AG04449 (cell line): ENCODE measurements around the gene TOR1A.

Source experiments
- CTCF ChIA-PET: fragments of 350-600 bp; formaldehyde crosslinking; extraction: SDS; loops from one replicate; lab custom pipeline; 2021; ENCODE audit warnings: antibody characterized with exemption; lab: Yijun Ruan, JAX
- POLR2A ChIA-PET: fragments of 400-600, 350-600 bp; formaldehyde crosslinking; extraction: SDS; loops from one replicate; lab custom pipeline; 2020; ENCODE audit warnings: antibody characterized with exemption, inconsistent platforms; lab: Yijun Ruan, JAX
- DNase-seq: peaks from one replicate; pipeline ENCODE4 v3.0.0-alpha.2; 2010; ENCODE audit warnings: low read depth, low spot score
- H3K4me3 ChIP-seq: 2 replicates; pipeline ENCODE4 v1.5.1; 2011; ENCODE audit warnings: low read depth, mild to moderate bottlenecking, control low read depth, low read length
- CTCF ChIP-seq: IDR thresholded peaks from one replicate; pipeline ENCODE4 v1.5.1; 2011; ENCODE audit warnings: mild to moderate bottlenecking, moderate library complexity, low read length, control low read depth, inconsistent platforms; ENCODE audit not compliant: insufficient read depth; ENCODE audit errors: missing control alignments

The TOR1A gene

DNA sequence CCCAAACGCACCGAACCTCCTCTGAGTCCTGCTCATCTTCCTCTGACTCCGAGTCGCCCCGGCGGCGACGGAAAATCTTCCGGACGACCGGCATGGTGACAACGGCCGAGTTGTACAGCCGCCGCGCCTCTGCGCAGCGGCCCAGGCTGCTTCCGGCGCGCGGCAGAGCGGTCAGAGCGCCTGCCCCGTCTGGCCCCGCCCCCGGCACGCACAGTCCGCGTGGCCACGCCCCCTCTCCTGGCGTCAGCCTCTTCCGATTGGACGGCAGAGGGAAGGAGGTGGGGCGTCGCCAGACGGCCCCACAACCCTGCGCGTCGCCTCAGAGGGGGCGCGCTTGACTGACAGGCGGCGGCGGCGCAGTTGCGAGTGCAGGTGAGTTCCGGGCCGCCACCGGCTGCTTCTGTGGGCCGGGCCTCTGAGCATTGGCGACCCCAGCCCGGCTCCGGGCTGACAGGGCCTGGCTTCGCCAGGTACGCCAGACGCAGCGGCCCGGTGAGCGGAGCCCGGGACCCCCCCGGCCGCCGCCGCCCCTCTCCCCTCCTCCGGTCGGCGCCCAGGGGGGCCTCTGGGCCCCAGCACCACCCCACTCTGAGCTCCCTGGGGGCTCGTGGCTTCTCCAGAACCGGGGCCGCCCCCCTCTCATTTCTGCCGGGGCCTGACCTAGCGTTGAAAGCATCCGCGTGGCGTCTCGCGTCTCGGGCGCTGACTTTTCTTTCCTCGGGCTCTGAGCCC is 11.4 kb upstream of the TOR1A start, which contains the start of the genes C9orf78 and USP20:
TSS of gene C9orf78 (minus strand) at position 148 of the 732 bp plus-strand sequence. CDS start at position 94, 54 bp downstream.
TSS of gene USP20 (plus strand) at position 331 of the 732 bp plus-strand sequence. CDS start 17,098 bp downstream, outside the sequence.
- CTCF ChIA-PET = interaction anchor here (1.2 to 1.7 kb wide), 2 partner anchors 51 to 108 kb away, joined by 3 to 4 read pairs; no protein-coding TSS in a partner anchor
- TF ChIP-seq CTCF = no peak
- POLR2A ChIA-PET = interaction anchor here (1.6 kb wide), 2 partner anchors 9 to 11 kb away, joined by 3 to 4 read pairs; partner anchors contain the start of gene TOR1A
- peak; percentile 41 for DNase-seq
- H3K4me3 ChIP-seq = peak within 1 kb of the TSS; percentile 96

GRCh38 chr9:129834489-129835127 is 10.7 kb upstream of the TOR1A start:
- H3K4me3 ChIP-seq = peak overlapping the region; percentile 96
- ChIA-PET CTCF (interaction anchor here (1.2 to 1.7 kb wide), 3 partner anchors 52 to 409 kb away, joined by 3 to 4 read pairs (median 3); no protein-coding TSS in a partner anchor), POLR2A (interaction anchor here (0.5 to 1.6 kb wide), 3 partner anchors 8 to 34 kb away, joined by 3 to 4 read pairs (median 3); partner anchors contain the start of gene TOR1A)
- no peak for DNase-seq
- TF ChIP-seq CTCF = no peak

DNA sequence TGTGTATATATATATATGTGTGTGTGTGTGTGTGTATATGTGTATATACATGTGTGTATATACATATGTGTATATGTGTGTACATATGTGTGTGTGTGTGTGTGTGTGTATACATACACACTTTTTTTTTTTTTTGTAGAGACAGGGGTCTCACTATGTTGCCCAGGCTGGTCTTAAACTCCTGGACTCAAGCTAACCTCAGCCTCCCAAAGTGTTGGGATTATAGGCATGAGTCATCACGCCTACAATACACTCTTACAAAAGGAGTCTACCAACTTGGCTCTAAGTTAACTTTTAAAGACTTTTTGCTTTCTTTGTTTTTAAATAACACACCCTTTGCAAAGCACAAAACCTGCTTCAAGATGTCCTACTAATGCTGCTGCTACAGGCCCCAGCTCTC is 9.0 kb upstream of the TOR1A start:
- no peak for TF ChIP-seq CTCF
- no peak overlapping the region for H3K4me3 ChIP-seq
- DNase-seq = no peak
- POLR2A ChIA-PET = no interaction called here
- CTCF ChIA-PET = interaction anchor here (1.7 kb wide), 1 partner anchor 410 kb away, joined by 3 read pairs; no protein-coding TSS in a partner anchor

DNA sequence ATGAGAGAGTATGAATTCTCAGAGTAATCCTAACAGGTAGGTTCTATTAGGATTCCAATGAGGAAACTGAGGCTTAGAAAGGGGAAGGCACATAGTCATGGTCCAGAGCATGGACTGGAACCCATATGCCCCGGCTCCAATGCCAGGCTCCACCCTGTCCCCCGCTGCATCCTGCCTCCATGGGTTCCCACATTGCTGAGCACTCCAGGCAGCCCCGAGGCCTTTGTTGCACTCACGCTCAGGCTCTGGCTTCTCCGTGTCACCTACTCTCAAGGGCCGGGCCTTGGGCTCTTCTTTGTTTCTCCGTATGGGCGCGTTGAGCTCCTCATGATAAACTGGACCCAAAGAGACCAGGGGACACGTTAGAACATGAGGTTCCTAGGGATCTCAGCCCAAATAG is 5.0 kb upstream of the TOR1A start:
- ChIA-PET CTCF (no interaction called here), POLR2A (no interaction called here)
- TF ChIP-seq CTCF = no peak

GRCh38 chr9:129828051-129828450 is 4.1 kb upstream of the TOR1A start:
- CTCF ChIA-PET = no interaction called here
- H3K4me3 ChIP-seq = no peak overlapping the region
- TF ChIP-seq CTCF = no peak
- DNase-seq = no peak
- POLR2A ChIA-PET = no interaction called here

More for the DNA sequence above, 5.0 kb upstream of the TOR1A start:
- no peak overlapping the region for H3K4me3 ChIP-seq
- no peak for DNase-seq

GRCh38 chr9:129826759-129827158 is 2.8 kb upstream of the TOR1A start:
- POLR2A ChIA-PET = interaction anchor here (0.9 kb wide), 1 partner anchor 8 kb away, joined by 3 read pairs; the partner anchor contains the start of genes C9orf78 and USP20
- no peak for DNase-seq
- no peak for TF ChIP-seq CTCF
- no peak overlapping the region for H3K4me3 ChIP-seq
- CTCF ChIA-PET = no interaction called here
